ENCODE data around the gene ZNF436. TPM values are rescaled to one million over a fixed set of nuclear protein-coding genes. Genes with fewer than 3 reads are reported as not detected.

ZNF436 gene
- total and polyA plus RNA-seq, 2 donors (not counting 1 experiment from before 2014, with no cell fraction given) = 1.9 to 10.1 TPM

- Mint-ChIP-seq H3K27ac (no peak overlapping the region), H3K9me3 (ENCODE audit: insufficient read depth) (no peaks in the 10 kb centered on the region), H3K4me3 (no peak overlapping the region), H3K27me3 (peaks cover 7% of the 10 kb centered on the region), H3K4me1 (peaks cover 4% of the 10 kb centered on the region)
- ATAC-seq (ENCODE audit: low read depth) = no peak
- POLR2A ChIA-PET = no interaction called here
- no peak overlapping the region for H3K4me3 ChIP-seq (ENCODE audit: control extremely low read depth in 1 of 5, extremely low read depth in 1 of 5, insufficient read depth in 1 of 5, low read depth in 2 of 5, low read length in 4 of 5)
- no peak overlapping the region for H3K9ac ChIP-seq (ENCODE audit: low read length)
- H4K20me1 ChIP-seq (ENCODE audit: control insufficient read depth, insufficient read depth, low read length, poor library complexity, severe bottlenecking) = no peaks in the 10 kb centered on the region
- H3K36me3 ChIP-seq (replicated peaks in 1 of 2; ENCODE audit: control extremely low read depth in 1 of 2, control insufficient read depth in 1 of 2, extremely low read depth in 1 of 2, insufficient read depth in 2 of 2, low read length in 1 of 2) = no peaks in the 10 kb centered on the region
- H3K4me2 ChIP-seq (replicated peaks; ENCODE audit: low read depth, low read length, poor library complexity, severe bottlenecking) = no peak overlapping the region
- CTCF ChIA-PET = interaction anchor here (1.0 to 2.5 kb wide), 11 partner anchors 8 to 303 kb away, joined by 3 to 11 read pairs (median 4); partner anchors contain the start of gene TCEA3
- intact Hi-C loops (cut with micrococcal nuclease) = loop anchor here (5.0 kb wide), 2 partner anchors 85 to 185 kb away; partner anchors contain the start of gene HTR1D
- H3K79me2 ChIP-seq (ENCODE audit: control insufficient read depth, insufficient read depth, low read length) = no peaks in the 10 kb centered on the region
- peaks cover 0 to 3% (median 0%) of the 10 kb centered on the region in 4 experiments for H3K27me3 ChIP-seq (replicated peaks in 1 of 4; ENCODE audit: control extremely low read depth in 1 of 4, control insufficient read depth in 3 of 4, insufficient read depth in 4 of 4, low read length in 3 of 4)
- no peak overlapping the region for H3K27ac ChIP-seq (ENCODE audit: low read length in 2 of 2)
- no peaks in the 10 kb centered on the region for H3K9me3 ChIP-seq (ENCODE audit: control extremely low read depth in 1 of 3, control insufficient read depth in 2 of 3, insufficient read depth in 1 of 3, low read length in 2 of 3)
- no peak for DNase-seq
- 79% methylated on average over 7 of the region's 11 CpGs for WGBS (ENCODE audit: insufficient coverage)
- H3K4me1 ChIP-seq (ENCODE audit: control insufficient read depth in 2 of 2, insufficient read depth in 2 of 2, low read length in 2 of 2) = peaks cover 0 to 5% of the 10 kb centered on the region in 2 donors
- TF ChIP-seq, protein P1, sequence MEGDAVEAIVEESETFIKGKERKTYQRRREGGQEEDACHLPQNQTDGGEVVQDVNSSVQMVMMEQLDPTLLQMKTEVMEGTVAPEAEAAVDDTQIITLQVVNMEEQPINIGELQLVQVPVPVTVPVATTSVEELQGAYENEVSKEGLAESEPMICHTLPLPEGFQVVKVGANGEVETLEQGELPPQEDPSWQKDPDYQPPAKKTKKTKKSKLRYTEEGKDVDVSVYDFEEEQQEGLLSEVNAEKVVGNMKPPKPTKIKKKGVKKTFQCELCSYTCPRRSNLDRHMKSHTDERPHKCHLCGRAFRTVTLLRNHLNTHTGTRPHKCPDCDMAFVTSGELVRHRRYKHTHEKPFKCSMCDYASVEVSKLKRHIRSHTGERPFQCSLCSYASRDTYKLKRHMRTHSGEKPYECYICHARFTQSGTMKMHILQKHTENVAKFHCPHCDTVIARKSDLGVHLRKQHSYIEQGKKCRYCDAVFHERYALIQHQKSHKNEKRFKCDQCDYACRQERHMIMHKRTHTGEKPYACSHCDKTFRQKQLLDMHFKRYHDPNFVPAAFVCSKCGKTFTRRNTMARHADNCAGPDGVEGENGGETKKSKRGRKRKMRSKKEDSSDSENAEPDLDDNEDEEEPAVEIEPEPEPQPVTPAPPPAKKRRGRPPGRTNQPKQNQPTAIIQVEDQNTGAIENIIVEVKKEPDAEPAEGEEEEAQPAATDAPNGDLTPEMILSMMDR (IDR thresholded peaks at IDR 0.05) = no peak
- TF ChIP-seq EZH2 (IDR thresholded peaks at IDR 0.05; ENCODE audit: borderline replicate concordance, insufficient read depth, low read depth, low read length, poor library complexity, severe bottlenecking) = no peak
- H2AFZ ChIP-seq (ENCODE audit: insufficient read depth, low read depth, low read length, poor library complexity, severe bottlenecking) = no peak overlapping the region
Measured at GRCh38 chr1:23402286-23403037, 32.8 kb upstream of the ZNF436 start.

DNA sequence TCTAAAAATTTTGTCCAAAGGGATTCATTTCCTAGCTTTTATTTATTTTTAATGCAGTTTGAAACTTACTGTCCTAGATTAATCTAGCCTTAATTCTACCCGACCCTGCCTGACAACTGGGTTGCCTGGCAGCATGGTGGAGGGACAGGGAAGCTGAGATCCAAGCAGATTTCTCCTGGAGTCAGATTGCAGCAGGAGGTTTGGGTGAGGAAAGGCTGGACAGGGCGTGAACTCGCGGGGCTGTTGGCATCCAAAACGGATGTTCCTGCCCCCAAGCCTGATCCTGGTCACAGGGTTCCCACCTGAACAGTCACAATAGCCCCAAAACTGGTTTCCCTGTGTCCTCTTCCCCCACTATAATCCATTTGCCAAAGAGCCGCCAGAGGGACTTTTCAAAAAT lies 31.7 kb upstream of the ZNF436 start:
- H3K27me3 Mint-ChIP-seq = peaks cover 10% of the 10 kb centered on the region
- CTCF ChIA-PET = interaction anchor here (1.7 kb wide), 1 partner anchor 31 kb away, joined by 3 read pairs; no protein-coding TSS in a partner anchor
- ATAC-seq (ENCODE audit: low read depth) = no peak

More for the DNA sequence above, 31.7 kb upstream of the ZNF436 start:
- TF ChIP-seq, protein P1 (IDR thresholded peaks at IDR 0.05) = no peak
- no peak for TF ChIP-seq EZH2 (IDR thresholded peaks at IDR 0.05; ENCODE audit: borderline replicate concordance, insufficient read depth, low read depth, low read length, poor library complexity, severe bottlenecking)
- DNase-seq = no peak
- Histone ChIP-seq H3K4me3 (ENCODE audit: control extremely low read depth in 1 of 5, extremely low read depth in 1 of 5, insufficient read depth in 1 of 5, low read depth in 2 of 5, low read length in 4 of 5) (no peak overlapping the region), H3K9me3 (ENCODE audit: control extremely low read depth in 1 of 3, control insufficient read depth in 2 of 3, insufficient read depth in 1 of 3, low read length in 2 of 3) (no peaks in the 10 kb centered on the region), H3K27ac (ENCODE audit: low read length in 2 of 2) (no peak overlapping the region), H3K79me2 (ENCODE audit: control insufficient read depth, insufficient read depth, low read length) (no peaks in the 10 kb centered on the region), H3K9ac (ENCODE audit: low read length) (no peak overlapping the region), H3K4me1 (ENCODE audit: control insufficient read depth in 2 of 2, insufficient read depth in 2 of 2, low read length in 2 of 2) (peaks cover 0 to 5% of the 10 kb centered on the region in 2 donors), H2AFZ (ENCODE audit: insufficient read depth, low read depth, low read length, poor library complexity, severe bottlenecking) (no peak overlapping the region), H3K27me3 (replicated peaks in 1 of 4; ENCODE audit: control extremely low read depth in 1 of 4, control insufficient read depth in 3 of 4, insufficient read depth in 4 of 4, low read length in 3 of 4) (peaks cover 0 to 3% (median 1%) of the 10 kb centered on the region in 4 experiments), H3K4me2 (replicated peaks; ENCODE audit: low read depth, low read length, poor library complexity, severe bottlenecking) (no peak overlapping the region), H3K36me3 (replicated peaks in 1 of 2; ENCODE audit: control extremely low read depth in 1 of 2, control insufficient read depth in 1 of 2, extremely low read depth in 1 of 2, insufficient read depth in 2 of 2, low read length in 1 of 2) (no peaks in the 10 kb centered on the region), H4K20me1 (ENCODE audit: control insufficient read depth, insufficient read depth, low read length, poor library complexity, severe bottlenecking) (no peaks in the 10 kb centered on the region)
- intact Hi-C loops (cut with micrococcal nuclease) = loop anchor here (5.0 kb wide), 2 partner anchors 84 to 184 kb away; partner anchors contain the start of gene HTR1D
- Mint-ChIP-seq H3K27ac (no peak overlapping the region), H3K4me1 (peaks cover 4% of the 10 kb centered on the region), H3K9me3 (ENCODE audit: insufficient read depth) (no peaks in the 10 kb centered on the region), H3K4me3 (no peak overlapping the region)
- 96% methylated on average over 5 of the region's 6 CpGs for WGBS (ENCODE audit: insufficient coverage)
- POLR2A ChIA-PET = no interaction called here
